HepG2 (cell line): Measurements from ENCODE around the gene LZTS2. TPM values are rescaled to one million over a fixed set of nuclear protein-coding genes. Genes with fewer than 3 reads are reported as not detected.
A peak's percentile ranks its signal among the peaks of the same experiment; 100 is the strongest.

Source experiments
- HDAC2 ChIP-seq: sonication (generic); formaldehyde crosslinking; IDR thresholded peaks from 2 replicates; pipeline ENCODE4 v1.4.0; 2020; ENCODE audit warnings: missing genetic modification reagents
- NCOA5 ChIP-seq: sonication (generic); formaldehyde crosslinking; IDR thresholded peaks from 2 replicates; pipeline ENCODE4 v1.4.0; 2020; ENCODE audit warnings: missing genetic modification reagents
- NFE2L2 ChIP-seq: fragments of 150-350 bp; IDR thresholded peaks from 2 replicates; pipeline ENCODE4 v1.6.1; 2014; ENCODE audit warnings: low read length
- NPAS2 ChIP-seq: sonication (generic); formaldehyde crosslinking; IDR thresholded peaks from 2 replicates; pipeline ENCODE4 v1.8.0; 2022; ENCODE audit warnings: mild to moderate bottlenecking, missing genetic modification reagents, borderline replicate concordance
- NR2F2 ChIP-seq: IDR thresholded peaks from 2 replicates; pipeline ENCODE4 v1.6.1; 2012; ENCODE audit warnings: low read depth, inconsistent platforms, borderline replicate concordance
- PREB ChIP-seq: sonication (generic); formaldehyde crosslinking; IDR thresholded peaks from 2 replicates; pipeline ENCODE4 v1.4.0; 2020; ENCODE audit warnings: missing genetic modification reagents
- SETDB1 ChIP-seq: sonication (generic); formaldehyde crosslinking; IDR thresholded peaks from 2 replicates; pipeline ENCODE4 v1.5.1; 2020; ENCODE audit warnings: missing genetic modification reagents, mild to moderate bottlenecking, borderline replicate concordance
- ZBTB21 ChIP-seq: sonication (generic); formaldehyde crosslinking; IDR thresholded peaks from 2 replicates; pipeline ENCODE4 v1.4.0; 2020; ENCODE audit warnings: missing genetic modification reagents
- ZBTB7B ChIP-seq: sonication (generic); formaldehyde crosslinking; IDR thresholded peaks from 2 replicates; pipeline ENCODE4 v1.4.0; 2020; ENCODE audit warnings: missing genetic modification reagents
- ZMAT3 ChIP-seq: sonication (generic); formaldehyde crosslinking; conservative IDR thresholded peaks from 2 replicates; pipeline ENCODE4 v1.7.0; 2021; ENCODE audit warnings: missing genetic modification reagents
- ZMYM2 ChIP-seq: sonication (generic); formaldehyde crosslinking; IDR thresholded peaks from 2 replicates; pipeline ENCODE4 v1.8.0; 2022; ENCODE audit warnings: mild to moderate bottlenecking, missing genetic modification reagents
- ZNF431 ChIP-seq: sonication (generic); formaldehyde crosslinking; IDR thresholded peaks from 2 replicates; pipeline ENCODE4 v1.9.0; 2022; ENCODE audit warnings: missing genetic modification reagents, low read depth, mild to moderate bottlenecking, borderline replicate concordance
- ZNF432 ChIP-seq: sonication (generic); formaldehyde crosslinking; IDR thresholded peaks from 2 replicates; pipeline ENCODE4 v1.5.0; 2020; ENCODE audit warnings: missing genetic modification reagents, mild to moderate bottlenecking, borderline replicate concordance
- ZNF512B ChIP-seq: sonication (generic); formaldehyde crosslinking; IDR thresholded peaks from 2 replicates; pipeline ENCODE4 v1.5.1; 2020; ENCODE audit warnings: missing genetic modification reagents, mild to moderate bottlenecking, borderline replicate concordance
- ZNF543 ChIP-seq: sonication (generic); formaldehyde crosslinking; IDR thresholded peaks from 2 replicates; pipeline ENCODE4 v1.4.0; 2020; ENCODE audit warnings: mild to moderate bottlenecking, missing genetic modification reagents
- ZNF564 ChIP-seq: sonication (generic); formaldehyde crosslinking; IDR thresholded peaks from 2 replicates; pipeline ENCODE4 v1.8.1; 2023; ENCODE audit warnings: mild to moderate bottlenecking, missing genetic modification reagents
- polyA plus RNA-seq, 8 experiments: library from polyadenylated mRNA; depleted of rRNA in 3 of 8; stranded (reverse) in 7 of 8; unstranded in 1 of 8; fragments of >200 nt; fragmentation: Illumina TruSeq in 4 of 8; extraction: Trizol in 4 of 8; gene quantifications; 2 replicates each; pipeline versions ENCODE4 v1.2.1 to v1.2.3, GENCODE V29; 2011 to 2016; ENCODE audit warnings: low read depth in 4 of 8, missing spikeins in 1 of 8, mixed read lengths in 1 of 8; ENCODE audit not compliant: insufficient read depth in 1 of 8
- total RNA-seq, 5 experiments: library from RNA; depleted of rRNA; stranded (reverse); fragments of >200 nt; fragmentation: Illumina TruSeq; extraction: Trizol; gene quantifications; 2 replicates each; pipeline ENCODE4 v1.2.3, GENCODE V29; 2016; ENCODE audit warnings: low read depth in 1 of 5
- TF ChIP-seq, protein P1 (sequence below): sonication (generic); formaldehyde crosslinking; IDR thresholded peaks from 2 replicates; pipeline ENCODE4 v1.5.1; 2020; ENCODE audit warnings: mild to moderate bottlenecking, moderate library complexity, missing genetic modification reagents
- TF ChIP-seq, protein P2 (sequence below): sonication (generic); formaldehyde crosslinking; IDR thresholded peaks from 2 replicates; pipeline ENCODE4 v1.5.0; 2020; ENCODE audit warnings: mild to moderate bottlenecking, missing genetic modification reagents, moderate library complexity

Gene LZTS2
- total and polyA plus RNA-seq, 2 of the 13 experiments (the other 11 are each of a cell fraction or from before 2014, with no cell fraction given) = 43.6 to 65.6 TPM

DNA sequence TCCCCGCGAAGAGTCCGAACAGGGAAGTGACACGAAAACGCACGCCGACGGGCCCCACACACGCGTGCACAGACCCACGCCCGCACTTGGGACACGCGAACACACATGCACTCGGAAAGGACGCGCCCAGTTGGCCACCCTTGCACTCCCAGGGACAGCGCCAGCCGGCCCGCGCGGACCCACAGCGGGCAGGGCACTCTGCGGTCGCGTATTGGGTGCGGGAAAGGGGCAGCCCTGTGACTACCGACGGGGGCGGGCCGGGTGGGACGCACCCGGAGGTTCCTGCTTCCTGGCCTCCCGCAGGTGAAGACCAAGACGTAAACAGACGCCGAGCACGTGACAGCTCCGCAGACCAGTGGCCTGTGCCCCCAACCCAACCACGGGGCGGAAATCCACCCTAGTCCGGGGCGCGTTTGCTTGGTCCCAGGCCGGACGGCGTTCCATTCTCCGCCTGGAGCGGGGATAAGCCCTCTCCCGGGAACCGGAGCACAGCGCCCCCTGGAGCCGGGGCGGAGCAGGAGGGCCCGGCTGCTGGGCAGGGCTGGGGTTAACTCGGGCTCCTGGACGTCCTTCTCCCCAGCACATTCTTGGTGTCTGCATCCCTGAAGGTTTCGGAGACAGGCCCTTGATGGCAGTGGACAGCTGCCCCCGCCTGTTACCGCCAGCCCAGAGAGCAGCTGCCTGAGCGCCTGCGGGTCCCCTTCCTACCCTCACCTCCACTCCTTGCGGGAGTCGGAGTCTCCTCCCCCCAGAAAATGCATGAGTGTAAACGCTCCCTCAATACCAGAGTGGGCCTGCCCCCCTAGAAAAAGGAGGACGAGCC lies 2.0 kb upstream of the LZTS2 start (continued):
- TF ChIP-seq NR2F2 (no peak; the same call in 1 of the 2 replicates), ZMYM2 (0 out of 2 replicates have a peak, but pooled peaks have one; percentile 72), ZMAT3 (CRISPR knock-in tag) (peak; percentile 53; the same call in 1 of the 2 replicates), NFE2L2 (no peak), ZNF432 (CRISPR knock-in tag) (no peak), ZBTB21 (CRISPR knock-in tag) (no peak), HDAC2 (CRISPR knock-in tag) (no peak), ZNF543 (CRISPR knock-in tag) (no peak; the same call in 1 of the 2 replicates), SETDB1 (CRISPR knock-in tag) (no peak), ZNF564 (CRISPR knock-in tag) (no peak; the same call in 1 of the 2 replicates), ZNF431 (CRISPR knock-in tag) (peak; percentile 36), NPAS2 (no peak), PREB (CRISPR knock-in tag) (no peak), NCOA5 (CRISPR knock-in tag) (no peak), ZNF512B (CRISPR knock-in tag) (no peak), ZBTB7B (CRISPR knock-in tag) (peak; percentile 57; the same call in 1 of the 2 replicates)
- TF ChIP-seq, protein P1, sequence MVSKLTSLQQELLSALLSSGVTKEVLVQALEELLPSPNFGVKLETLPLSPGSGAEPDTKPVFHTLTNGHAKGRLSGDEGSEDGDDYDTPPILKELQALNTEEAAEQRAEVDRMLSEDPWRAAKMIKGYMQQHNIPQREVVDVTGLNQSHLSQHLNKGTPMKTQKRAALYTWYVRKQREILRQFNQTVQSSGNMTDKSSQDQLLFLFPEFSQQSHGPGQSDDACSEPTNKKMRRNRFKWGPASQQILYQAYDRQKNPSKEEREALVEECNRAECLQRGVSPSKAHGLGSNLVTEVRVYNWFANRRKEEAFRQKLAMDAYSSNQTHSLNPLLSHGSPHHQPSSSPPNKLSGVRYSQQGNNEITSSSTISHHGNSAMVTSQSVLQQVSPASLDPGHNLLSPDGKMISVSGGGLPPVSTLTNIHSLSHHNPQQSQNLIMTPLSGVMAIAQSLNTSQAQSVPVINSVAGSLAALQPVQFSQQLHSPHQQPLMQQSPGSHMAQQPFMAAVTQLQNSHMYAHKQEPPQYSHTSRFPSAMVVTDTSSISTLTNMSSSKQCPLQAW (CRISPR knock-in tag) = peak; percentile 31; the same call in 1 of the 2 replicates
- TF ChIP-seq, protein P2, sequence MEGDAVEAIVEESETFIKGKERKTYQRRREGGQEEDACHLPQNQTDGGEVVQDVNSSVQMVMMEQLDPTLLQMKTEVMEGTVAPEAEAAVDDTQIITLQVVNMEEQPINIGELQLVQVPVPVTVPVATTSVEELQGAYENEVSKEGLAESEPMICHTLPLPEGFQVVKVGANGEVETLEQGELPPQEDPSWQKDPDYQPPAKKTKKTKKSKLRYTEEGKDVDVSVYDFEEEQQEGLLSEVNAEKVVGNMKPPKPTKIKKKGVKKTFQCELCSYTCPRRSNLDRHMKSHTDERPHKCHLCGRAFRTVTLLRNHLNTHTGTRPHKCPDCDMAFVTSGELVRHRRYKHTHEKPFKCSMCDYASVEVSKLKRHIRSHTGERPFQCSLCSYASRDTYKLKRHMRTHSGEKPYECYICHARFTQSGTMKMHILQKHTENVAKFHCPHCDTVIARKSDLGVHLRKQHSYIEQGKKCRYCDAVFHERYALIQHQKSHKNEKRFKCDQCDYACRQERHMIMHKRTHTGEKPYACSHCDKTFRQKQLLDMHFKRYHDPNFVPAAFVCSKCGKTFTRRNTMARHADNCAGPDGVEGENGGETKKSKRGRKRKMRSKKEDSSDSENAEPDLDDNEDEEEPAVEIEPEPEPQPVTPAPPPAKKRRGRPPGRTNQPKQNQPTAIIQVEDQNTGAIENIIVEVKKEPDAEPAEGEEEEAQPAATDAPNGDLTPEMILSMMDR (CRISPR knock-in tag) = peak; percentile 88
